ENCODE data around the gene TBC1D16.

TBC1D16 gene

GRCh38 chr17:79987187-79987934 is 48.3 kb downstream of the TBC1D16 start:
- no peak for DNase-seq

GRCh38 chr17:79986411-79987186 is 49.1 kb downstream of the TBC1D16 start:
- DNase-seq = no peak

- no peak for DNase-seq
These were observed 49.7 kb downstream of the TBC1D16 start for GRCh38 chr17:79985943-79986391.

- DNase-seq = no peak
These were observed 50.2 kb downstream of the TBC1D16 start for GRCh38 chr17:79985361-79985942.

GRCh38 chr17:79984877-79985276 is 50.8 kb downstream of the TBC1D16 start:
- no peak for DNase-seq

GRCh38 chr17:79984045-79984840 is 51.4 kb downstream of the TBC1D16 start:
- DNase-seq = no peak

GRCh38 chr17:79983456-79983855 is 52.2 kb downstream of the TBC1D16 start:
- DNase-seq = no peak

GRCh38 chr17:79982986-79983385 is 52.7 kb downstream of the TBC1D16 start:
- DNase-seq = no peak

- DNase-seq = no peak
These were observed 54.0 kb downstream of the TBC1D16 start for GRCh38 chr17:79981661-79982101.

- DNase-seq = no peak
These were observed 54.6 kb downstream of the TBC1D16 start for GRCh38 chr17:79981090-79981489.

- no peak for DNase-seq
These were observed 55.2 kb downstream of the TBC1D16 start for GRCh38 chr17:79980246-79981043.

GRCh38 chr17:79979816-79980215 is 55.9 kb downstream of the TBC1D16 start:
- no peak for DNase-seq

GRCh38 chr17:79979221-79979741 is 56.4 kb downstream of the TBC1D16 start:
- no peak for DNase-seq

GRCh38 chr17:79978548-79978855 is 57.2 kb downstream of the TBC1D16 start:
- DNase-seq = no peak

- no peak for DNase-seq
These were observed 57.7 kb downstream of the TBC1D16 start for GRCh38 chr17:79977708-79978547.

- DNase-seq = no peak
These were observed 58.5 kb downstream of the TBC1D16 start for GRCh38 chr17:79977161-79977631.

GRCh38 chr17:79976451-79976850 is 59.2 kb downstream of the TBC1D16 start:
- DNase-seq = no peak

GRCh38 chr17:79975498-79976134 is 60.1 kb downstream of the TBC1D16 start:
- no peak for DNase-seq

GRCh38 chr17:79974566-79975497 is 60.8 kb downstream of the TBC1D16 start:
- no peak for DNase-seq
